GM18951 (cell line): ENCODE data around the gene ALLC.
"Not testable (repeated sequence)": the region's sequence is repeated elsewhere in the genome, so short reads cannot be mapped to it uniquely, and the experiment has no call there.

Experiments used
- POLR2A ChIP-seq: IDR thresholded peaks from 4 replicates; pipeline ENCODE4 v1.6.1; 2011; ENCODE audit warnings: mild to moderate bottlenecking; ENCODE audit not compliant: insufficient read length, insufficient read depth; ENCODE audit errors: extremely low read depth
- in situ Hi-C: fragments of 300-500 bp; cut with MboI; formaldehyde crosslinking; loops from one replicate; pipeline ENCODE4 v1.12.0; 2022; ENCODE audit warnings: low sequenced_read_pairs, mixed read lengths, inconsistent platforms; ENCODE audit not compliant: unreplicated experiment

The ALLC gene

DNA sequence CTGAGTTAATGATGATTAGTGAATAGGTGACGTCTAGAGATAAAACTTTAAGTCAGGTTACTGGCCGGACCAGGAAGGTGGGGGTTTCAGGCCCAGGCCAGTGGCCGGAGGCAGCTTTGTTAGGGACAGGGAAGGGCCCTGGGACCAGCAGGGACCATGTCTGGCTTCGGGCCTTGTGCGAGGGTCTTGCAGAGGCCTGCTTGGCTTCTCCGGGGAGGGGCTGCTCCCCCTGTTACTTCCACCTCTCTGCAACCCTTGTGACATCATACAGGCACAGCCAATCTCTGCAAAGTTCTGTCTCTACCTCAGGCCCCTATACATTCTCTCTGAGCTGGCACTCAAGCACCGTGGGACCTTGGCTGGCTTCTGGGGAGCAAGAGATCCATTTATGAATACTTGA, at the start of gene ALLC:
ALLC (plus strand) TSS at position 320 of the 400 bp plus-strand sequence. CDS start 12,958 bp downstream, outside the sequence.
- in situ Hi-C loops: no loop called here
- TF ChIP-seq POLR2A: no peak

DNA sequence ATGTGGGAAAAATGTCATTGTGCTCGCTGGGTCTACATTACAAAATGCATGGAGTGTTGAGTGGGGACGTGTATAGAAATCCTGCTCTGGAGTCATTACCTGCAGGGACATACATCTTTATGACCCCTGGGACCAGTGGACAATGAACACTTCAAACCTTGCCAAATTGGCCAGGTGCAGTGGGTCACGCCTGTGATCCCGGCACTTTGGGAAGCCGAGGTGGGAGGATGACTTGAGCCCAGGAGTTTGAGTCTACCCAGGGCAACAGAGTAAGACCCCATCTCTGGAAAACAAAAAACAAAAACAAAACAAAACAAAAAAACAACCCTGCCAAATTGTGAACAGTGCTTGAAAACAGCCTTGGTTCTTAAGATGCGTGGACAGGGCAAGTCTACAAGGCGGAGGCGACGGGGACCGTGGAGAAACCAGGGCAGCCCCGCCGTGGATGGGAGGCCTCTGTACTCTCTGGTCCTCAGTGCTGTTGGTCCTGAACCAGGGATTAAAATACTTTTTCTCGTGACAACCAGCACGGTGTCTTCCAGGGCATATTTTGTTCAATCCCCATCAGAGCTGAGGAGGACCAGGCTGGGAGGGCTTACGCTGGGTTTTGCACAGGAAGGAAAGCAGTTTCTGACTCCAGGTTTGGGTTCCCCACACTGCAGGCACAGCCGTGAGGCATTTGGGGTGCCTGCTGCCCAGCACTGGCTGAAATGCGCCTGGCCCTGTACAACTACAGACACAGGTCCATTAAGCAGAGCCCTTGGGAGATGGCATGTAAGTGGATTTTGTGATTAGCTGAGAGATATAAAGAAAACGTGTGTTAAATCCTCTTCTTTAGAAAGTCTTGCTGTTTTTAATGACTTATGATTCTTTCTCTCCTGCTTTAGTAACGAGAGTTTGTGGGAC, 49.4 kb upstream of the ALLC start:
- in situ Hi-C loops: no loop called here
- TF ChIP-seq POLR2A: no peak

DNA sequence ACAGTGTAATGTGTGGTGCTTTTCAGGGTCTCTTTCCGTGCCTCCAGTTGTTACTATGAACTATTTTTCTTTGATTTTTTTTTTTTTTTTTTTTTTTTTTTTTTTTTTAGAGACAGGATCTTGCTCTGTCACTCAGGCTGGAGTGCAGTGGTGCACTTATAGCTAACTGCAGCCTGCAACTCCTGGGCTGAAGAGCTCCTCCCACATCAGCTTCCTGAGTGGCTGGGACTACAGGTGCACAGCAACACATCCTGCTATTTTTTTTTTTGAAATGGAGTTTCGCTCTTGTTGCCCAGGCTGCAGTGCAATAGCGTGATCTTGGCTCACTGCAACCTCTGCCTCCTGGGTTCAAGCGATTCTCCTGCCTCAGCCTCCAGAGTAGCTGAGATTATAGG, 48.7 kb upstream of the ALLC start:
- in situ Hi-C loops: not testable (repeated sequence)

DNA sequence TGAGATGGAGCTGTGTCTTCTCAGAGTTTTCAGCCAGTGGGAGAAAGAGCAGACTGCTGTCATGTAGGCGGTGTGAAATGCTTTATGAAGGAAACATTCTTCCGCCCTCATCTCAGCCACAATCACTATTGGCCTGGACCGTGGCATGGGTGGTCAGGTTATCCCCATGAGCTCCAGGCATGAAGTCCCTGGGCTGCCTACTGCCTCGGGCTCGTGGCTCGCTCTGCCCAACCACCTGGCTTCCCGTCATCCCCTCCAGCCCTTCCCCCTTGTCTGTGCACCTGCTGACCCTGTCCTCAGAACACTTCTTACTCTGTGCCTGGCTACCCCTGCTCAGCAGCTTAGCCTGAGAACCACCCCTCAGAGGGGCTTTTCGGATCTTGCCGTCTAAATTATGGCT, 47.6 kb upstream of the ALLC start:
- no peak for TF ChIP-seq POLR2A
- in situ Hi-C loops: no loop called here

DNA sequence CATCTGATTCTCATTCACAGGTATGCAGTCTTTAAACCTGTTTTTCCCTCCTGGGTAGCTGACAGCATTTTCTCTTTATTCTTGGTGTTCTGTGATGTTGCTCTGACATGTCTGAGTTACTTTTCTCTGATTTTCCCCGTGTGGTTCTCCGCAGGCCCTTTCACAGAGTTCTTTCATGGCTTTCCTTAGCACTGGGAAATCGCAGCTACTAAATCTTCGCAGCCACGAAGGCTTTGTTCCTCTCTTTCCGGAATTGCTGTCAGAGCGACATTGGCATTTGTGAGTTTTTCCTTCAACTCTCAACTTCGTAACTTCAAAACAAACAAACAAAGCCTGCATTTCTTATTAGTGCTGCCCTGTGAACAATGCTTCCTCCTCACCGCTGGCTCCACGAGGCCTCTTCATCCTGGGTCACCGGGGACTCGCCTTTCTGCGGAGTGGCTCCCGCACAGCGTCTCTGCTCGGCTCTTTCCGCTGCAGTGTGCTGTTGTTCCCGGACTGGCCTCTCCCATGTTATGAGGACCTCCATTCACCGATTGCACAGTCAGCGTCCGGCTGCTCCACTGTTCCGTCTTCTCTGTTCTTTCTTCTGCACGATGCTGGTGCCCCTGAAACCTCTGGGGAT, 47.0 kb upstream of the ALLC start:
- in situ Hi-C loops: no loop called here
- no peak for TF ChIP-seq POLR2A

DNA sequence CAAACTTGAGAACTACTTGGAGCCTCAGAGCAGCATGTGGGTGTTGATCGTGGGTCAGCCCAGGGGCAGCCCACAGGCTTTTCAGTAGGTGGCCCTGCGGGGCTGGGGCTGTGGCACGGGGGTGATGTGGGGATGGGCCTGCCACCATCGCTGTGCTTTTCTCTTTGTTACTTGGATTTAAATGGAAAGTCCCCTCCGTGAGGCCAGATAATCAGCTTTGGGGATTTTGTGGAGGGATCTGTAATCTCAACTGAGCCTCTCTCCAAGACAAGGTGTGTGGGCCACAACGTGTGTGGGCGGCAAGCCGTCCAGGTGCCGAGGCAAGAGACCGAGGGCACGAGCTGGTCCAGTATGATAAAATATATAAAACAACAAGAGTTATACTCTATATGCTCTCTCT, 46.4 kb upstream of the ALLC start:
- no peak for TF ChIP-seq POLR2A
- in situ Hi-C loops: no loop called here

DNA sequence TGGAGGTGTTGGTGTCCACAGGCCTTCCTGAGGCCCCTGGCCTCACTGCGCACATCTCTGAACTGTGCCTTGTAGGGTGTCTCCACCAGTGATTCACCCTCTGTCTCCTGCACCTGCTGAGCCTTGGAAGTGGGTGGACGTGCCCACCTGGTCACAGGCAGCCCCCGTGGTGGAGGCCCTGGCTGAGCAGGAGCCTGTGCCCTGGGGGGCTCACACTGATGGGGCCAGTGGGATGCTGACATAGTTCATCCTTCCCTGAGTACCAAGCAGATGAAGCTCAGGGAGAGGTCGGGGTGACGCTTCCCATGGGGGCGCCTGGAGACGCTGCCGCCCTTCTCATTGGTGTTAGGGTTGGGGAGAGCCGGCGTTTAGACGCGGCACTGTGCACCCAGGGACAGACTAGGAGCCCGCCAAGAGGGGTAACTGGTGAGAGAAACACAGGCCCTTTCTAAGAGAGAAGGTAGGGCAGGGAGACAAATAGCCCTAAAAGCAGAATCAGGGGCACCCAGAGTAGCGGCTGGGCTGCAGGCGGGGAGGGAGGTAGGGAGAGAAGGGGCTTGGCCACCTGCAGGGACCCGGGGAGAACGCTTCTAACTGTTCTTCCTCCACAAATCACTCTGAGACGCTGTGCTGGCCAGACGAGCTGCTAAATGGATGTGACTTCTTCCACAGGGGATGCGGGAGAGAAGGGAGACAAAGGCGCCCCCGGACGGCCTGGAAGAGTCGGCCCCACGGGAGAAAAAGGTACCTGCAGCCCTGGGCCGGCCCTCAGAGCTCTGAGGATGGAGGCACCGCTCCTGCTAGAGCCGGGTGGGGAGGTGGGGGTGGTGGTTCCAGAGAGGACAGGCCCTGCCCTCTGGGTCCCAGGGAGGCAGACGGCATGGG, 45.1 kb upstream of the ALLC start:
- TF ChIP-seq POLR2A: no peak
- in situ Hi-C loops: no loop called here

DNA sequence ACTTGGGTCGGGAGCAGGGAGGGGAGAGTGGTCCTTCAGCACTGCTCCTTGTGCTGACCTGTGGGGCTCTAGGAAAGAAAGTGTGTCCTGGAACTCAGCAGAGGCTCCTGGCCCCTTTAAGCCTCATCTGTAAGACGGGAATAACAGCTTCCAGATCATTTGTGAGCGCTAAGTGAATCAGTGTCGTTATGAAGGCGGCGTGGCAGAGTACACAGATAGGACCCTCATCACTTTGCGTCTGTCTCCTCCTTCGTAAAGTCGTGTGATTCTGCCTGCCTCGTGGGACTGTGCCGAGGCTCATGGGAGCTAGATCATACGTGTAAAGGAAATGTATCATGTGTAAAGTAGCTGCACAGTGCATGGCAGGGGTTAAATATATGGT, 44.5 kb upstream of the ALLC start:
- TF ChIP-seq POLR2A: no peak
- in situ Hi-C loops: no loop called here

DNA sequence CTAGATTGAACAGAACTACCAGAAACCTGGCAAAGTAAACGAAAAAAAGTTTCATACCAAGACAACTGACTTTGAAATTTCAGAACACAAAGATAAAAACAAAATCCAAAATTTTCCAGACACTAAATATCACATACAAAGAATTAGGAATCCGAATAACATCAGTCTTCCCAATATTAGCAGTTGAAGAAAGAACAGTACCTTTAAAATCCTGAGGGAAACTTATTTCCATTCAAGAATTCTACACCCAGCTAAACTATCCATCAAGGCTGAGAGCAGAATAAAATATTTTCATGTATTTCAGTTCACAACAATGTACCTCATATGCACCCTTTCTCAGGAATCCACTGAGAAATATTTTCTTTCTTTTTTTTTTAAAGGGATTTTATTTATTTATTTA, 43.3 kb upstream of the ALLC start:
- in situ Hi-C loops: not testable (repeated sequence)

DNA sequence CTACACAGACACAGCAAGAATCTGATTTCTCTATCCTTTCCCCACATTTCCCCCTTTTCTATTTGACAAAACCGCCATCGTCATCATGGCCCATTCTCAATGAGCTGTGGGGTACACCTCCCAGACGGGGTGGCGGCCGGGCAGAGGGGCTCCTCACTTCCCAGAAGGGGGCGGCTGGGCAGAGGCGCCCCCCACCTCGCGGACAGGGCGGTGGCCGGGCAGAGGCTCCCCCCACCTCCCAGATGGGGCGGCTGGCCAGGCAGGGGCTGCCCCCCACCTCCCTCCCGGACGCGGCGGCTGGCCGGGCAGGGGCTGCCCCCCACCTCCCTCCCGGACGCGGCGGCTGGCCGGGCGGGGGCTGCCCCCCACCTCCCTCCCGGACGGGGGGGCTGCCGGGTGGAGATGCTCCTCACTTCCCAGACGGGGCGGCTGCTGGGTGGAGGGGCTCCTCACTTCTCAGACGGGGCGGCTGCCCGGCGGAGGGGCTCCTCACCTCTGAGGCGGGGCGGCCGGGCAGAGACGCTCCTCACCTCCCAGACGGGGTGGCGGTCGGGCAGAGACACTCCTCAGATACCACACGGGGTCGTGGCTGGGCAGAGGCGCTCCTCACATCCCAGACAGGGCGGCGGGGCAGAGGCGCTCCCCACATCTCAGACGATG, 42.3 kb upstream of the ALLC start:
- in situ Hi-C loops: not testable (repeated sequence)

DNA sequence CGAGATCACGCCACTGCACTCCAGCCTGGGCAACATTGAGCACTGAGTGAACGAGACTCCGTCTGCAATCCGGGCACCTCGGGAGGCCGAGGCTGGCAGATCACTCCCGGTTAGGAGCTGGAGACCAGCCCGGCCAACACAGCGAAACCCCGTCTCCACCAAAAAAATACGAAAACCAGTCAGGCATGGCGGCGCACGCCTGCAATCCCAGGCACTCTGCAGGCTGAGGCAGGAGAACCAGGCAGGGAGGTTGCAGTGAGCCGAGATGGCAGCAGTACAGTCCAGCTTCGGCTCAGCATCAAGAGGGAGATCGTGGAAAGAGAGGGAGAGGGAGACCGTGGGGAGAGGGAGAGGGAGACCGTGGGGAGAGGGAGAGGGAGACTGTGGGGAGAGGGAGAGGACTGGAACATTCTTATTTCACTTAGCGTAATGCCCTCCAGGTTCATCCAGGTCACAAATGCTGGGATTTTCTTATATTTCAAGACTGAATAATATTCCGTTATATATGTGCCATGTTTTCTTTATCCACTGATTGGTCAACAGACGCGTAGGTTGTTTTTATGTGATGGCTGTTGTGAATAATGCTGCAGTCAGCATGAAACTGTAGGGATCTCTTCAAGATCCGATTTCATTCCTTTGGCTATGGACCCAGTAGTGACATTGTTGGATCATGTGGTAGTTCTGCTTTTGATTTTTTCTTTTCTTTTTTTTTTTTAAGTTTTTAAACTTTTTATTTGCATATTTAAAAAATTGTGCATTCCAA, 41.4 kb upstream of the ALLC start:
- in situ Hi-C loops: not testable (repeated sequence)

DNA sequence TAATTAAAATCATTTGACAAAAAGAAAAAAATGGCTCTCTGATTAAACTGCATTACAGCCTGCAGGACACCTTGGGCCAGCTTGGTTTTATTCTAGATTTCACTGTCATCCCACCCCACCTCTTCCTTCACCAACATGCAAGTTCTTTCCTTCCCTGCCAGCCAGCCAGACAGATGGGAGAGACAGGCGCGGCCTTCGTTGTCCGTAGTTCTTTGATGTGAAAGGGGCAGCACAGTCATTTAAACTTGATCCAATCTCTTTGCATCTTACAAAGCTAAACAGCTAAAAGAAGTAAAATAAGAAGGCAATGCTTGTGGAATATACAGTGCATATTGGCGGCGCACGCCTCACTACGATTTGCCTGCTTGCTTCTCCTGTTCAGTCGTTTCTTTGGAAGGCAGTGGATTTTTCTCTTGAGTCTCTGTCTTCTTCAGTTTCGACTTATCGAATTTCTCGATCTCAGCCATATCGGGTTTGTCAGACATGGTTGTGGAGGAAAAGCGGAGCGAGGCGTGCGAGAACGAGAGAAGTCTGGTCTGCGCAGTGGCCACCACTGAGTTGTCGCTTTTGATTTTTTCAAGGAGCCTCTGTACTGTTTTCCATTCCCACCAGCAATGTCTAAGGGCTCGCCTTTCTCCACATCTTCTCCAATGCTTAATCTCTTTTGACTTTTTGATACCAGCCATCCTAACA, 40.7 kb upstream of the ALLC start:
- TF ChIP-seq POLR2A: no peak
- in situ Hi-C loops: no loop called here
